GM12878 (cell line): ENCODE measurements around the gene ADGRD1. TPM values are rescaled to one million over a fixed set of nuclear protein-coding genes. Genes with fewer than 3 reads are reported as not detected.

Experiments used
- ATAC-seq: fragments of 200-7000 bp; cut with Tn5 transposase; 3 replicates; pipeline ENCODE4 v1.9.1; 2020; ENCODE audit warnings: mild to moderate bottlenecking, moderate library complexity
- BruUV-seq: library from RNA; stranded (reverse); fragments of 400-500 nt; replicated peaks from 2 replicates; lab custom pipeline; 2021; lab: Mats Ljungman, UMichigan
- CTCF ChIA-PET: fragments of 300-600 bp; sonication (Branson Sonifier 250); formaldehyde crosslinking; extraction: SDS; loops from one replicate; lab custom pipeline; 2021; ENCODE audit warnings: inconsistent platforms; lab: Yijun Ruan, JAX
- POLR2A ChIA-PET: fragments of 350-600 bp; formaldehyde crosslinking; extraction: SDS; loops from one replicate; lab custom pipeline; 2021; ENCODE audit warnings: inconsistent platforms; lab: Charles Lee
- RAD21 ChIA-PET: fragments of 300-600 bp; sonication (Branson Sonifier 250); formaldehyde crosslinking; loops from one replicate; lab custom pipeline; 2023; ENCODE audit warnings: antibody characterized with exemption; ENCODE audit not compliant: unreplicated experiment; lab: Charles Lee
- SMC1A ChIA-PET: fragments of 300-600 bp; sonication (Branson Sonifier 250); formaldehyde crosslinking; loops from one replicate; lab custom pipeline; 2023; ENCODE audit not compliant: unreplicated experiment, uncharacterized antibody; lab: Charles Lee
- DNase-seq: peaks from one replicate; pipeline ENCODE4 v3.0.0-alpha.2; 2011; ENCODE audit warnings: low read depth, low spot score
- FAIRE-seq: peaks from 3 replicates; lab custom pipeline; 2011; peaks lifted over from hg19 to GRCh38; lab: Jason Lieb, UNC
- H2AFZ ChIP-seq: 2 replicates; pipeline ENCODE4 v1.6.0; 2011; ENCODE audit warnings: low read depth, low read length, control low read depth; ENCODE audit not compliant: control insufficient read depth
- H3K27ac ChIP-seq: 2 replicates; pipeline ENCODE4 v1.5.1; 2011; ENCODE audit warnings: control low read depth; ENCODE audit not compliant: control insufficient read depth, insufficient read depth
- H3K27me3 ChIP-seq, 2 experiments: replicated peaks in 1 of 2; 2 replicates each; pipeline versions ENCODE4 v1.6.0 to v1.6.1; 2011; ENCODE audit warnings: low read length in 1 of 2; ENCODE audit not compliant: control insufficient read depth in 2 of 2, insufficient read depth in 2 of 2
- H3K36me3 ChIP-seq, 2 experiments: 2 replicates each; pipeline ENCODE4 v1.5.1; 2011; ENCODE audit warnings: low read length in 1 of 2; ENCODE audit not compliant: control insufficient read depth in 2 of 2, insufficient read depth in 2 of 2
- H3K4me1 ChIP-seq: 2 replicates; pipeline ENCODE4 v1.6.1; 2011; ENCODE audit warnings: mild to moderate bottlenecking, low read length, moderate library complexity, mixed read lengths; ENCODE audit not compliant: control insufficient read depth, insufficient read depth
- H3K4me2 ChIP-seq: 2 replicates; pipeline ENCODE4 v1.6.0; 2011; ENCODE audit warnings: control low read depth; ENCODE audit not compliant: control insufficient read depth, insufficient read depth
- H3K4me3 ChIP-seq: fragments of 200-600 bp; sonication (generic); 2 replicates; pipeline ENCODE4 v1.5.1; 2016
- H3K79me2 ChIP-seq: 2 replicates; pipeline ENCODE4 v1.6.0; 2011; ENCODE audit warnings: low read length; ENCODE audit not compliant: control insufficient read depth, insufficient read depth
- H3K9ac ChIP-seq: 2 replicates; pipeline ENCODE4 v1.8.0; 2011; ENCODE audit warnings: low read length, control low read depth, mixed read lengths; ENCODE audit not compliant: control insufficient read depth, insufficient read depth
- H3K9me3 ChIP-seq: replicated peaks from 3 replicates; pipeline ENCODE4 v1.5.1; 2011; ENCODE audit warnings: mild to moderate bottlenecking, low read length; ENCODE audit not compliant: control insufficient read depth, insufficient read depth
- H4K20me1 ChIP-seq: 2 replicates; pipeline ENCODE4 v1.6.0; 2011; ENCODE audit not compliant: control insufficient read depth, insufficient read depth
- CBFB ChIP-seq: IDR thresholded peaks from 2 replicates; pipeline ENCODE4 v1.6.1; 2016; ENCODE audit warnings: antibody characterized with exemption, low read depth
- HDGF ChIP-seq: fragments of 450-650 bp; IDR thresholded peaks from 2 replicates; pipeline ENCODE4 v1.6.1; 2016; ENCODE audit warnings: antibody characterized with exemption
- ZBTB40 ChIP-seq: fragments of 450-650 bp; IDR thresholded peaks from 2 replicates; pipeline ENCODE4 v1.6.1; 2016; ENCODE audit warnings: mild to moderate bottlenecking, moderate library complexity, borderline replicate concordance
- ZZZ3 ChIP-seq: IDR thresholded peaks from 2 replicates; pipeline ENCODE4 v1.6.1; 2011; ENCODE audit warnings: low read depth; ENCODE audit not compliant: control insufficient read depth, insufficient read length
- WGBS: methylation state at CpG from one replicate; pipeline ENCODE4 v1.1.6; 2016; ENCODE audit warnings: low lambda C conversion rate; ENCODE audit not compliant: insufficient replicate concordance, insufficient coverage; ENCODE audit errors: missing lambda C conversion rate; 5-methylcytosine and 5-hydroxymethylcytosine counted together
- in situ Hi-C: fragments of 300-500 bp; cut with MboI; formaldehyde crosslinking; loops from 9 replicates; pipeline ENCODE4 v1.14.3; 2018; ENCODE audit warnings: mixed read lengths
- intact Hi-C: fragments of 100-400 bp; cut with micrococcal nuclease; formaldehyde crosslinking; loops from one replicate; pipeline ENCODE4 v1.14.2; 2022; ENCODE audit not compliant: unreplicated experiment
- polyA plus RNA-seq, 11 experiments: library from polyadenylated mRNA; depleted of rRNA in 4 of 11; unstranded in 6 of 11; stranded (reverse) in 5 of 11; fragments of >200 nt; fragmentation: Nextera tagmentation in 4 of 11; fragmentation: Illumina TruSeq in 1 of 11; extraction: Ambion mirVana in 4 of 11; extraction: Trizol in 1 of 11; gene quantifications; 1 replicate in 1 of 11; 2 replicates in 10 of 11; pipeline versions ENCODE4 v1.2.1 to v1.2.3, GENCODE V29; 2011 to 2016; ENCODE audit warnings: inconsistent platforms in 2 of 11, missing spikeins in 2 of 11, low read depth in 1 of 11
- total RNA-seq, 4 experiments: library from RNA; depleted of rRNA in 3 of 4; stranded (reverse); fragments of >200 nt in 3 of 4; fragmentation: Illumina TruSeq in 1 of 4; extraction: Trizol in 1 of 4; gene quantifications; 2 replicates each; pipeline versions ENCODE4 v1.2.1 to v1.2.3, GENCODE V29; 2013 to 2021
- TF ChIP-seq, protein P1 (sequence below): IDR thresholded peaks from 2 replicates; pipeline ENCODE4 v1.6.1; 2011; ENCODE audit warnings: mild to moderate bottlenecking, low read depth, low read length, moderate library complexity; ENCODE audit not compliant: insufficient replicate concordance
- TF ChIP-seq, protein P2 (sequence below): IDR thresholded peaks from 2 replicates; pipeline ENCODE4 v1.6.1; 2012; ENCODE audit warnings: mild to moderate bottlenecking, low read depth, low read length
- TF ChIP-seq, protein P3 (sequence below): IDR thresholded peaks from 2 replicates; pipeline ENCODE4 v1.6.1; 2011; ENCODE audit warnings: borderline replicate concordance, low read depth, mild to moderate bottlenecking, moderate library complexity, mixed read lengths, low read length; ENCODE audit not compliant: insufficient read depth; ENCODE audit errors: extremely low read length

ADGRD1 gene
- total and polyA plus RNA-seq, 10 of the 15 experiments (the other 5 are each of a cell fraction or from before 2014, with no cell fraction given), result 0.15 to 12.7 (median 1.2) TPM

- TF ChIP-seq, protein P1, sequence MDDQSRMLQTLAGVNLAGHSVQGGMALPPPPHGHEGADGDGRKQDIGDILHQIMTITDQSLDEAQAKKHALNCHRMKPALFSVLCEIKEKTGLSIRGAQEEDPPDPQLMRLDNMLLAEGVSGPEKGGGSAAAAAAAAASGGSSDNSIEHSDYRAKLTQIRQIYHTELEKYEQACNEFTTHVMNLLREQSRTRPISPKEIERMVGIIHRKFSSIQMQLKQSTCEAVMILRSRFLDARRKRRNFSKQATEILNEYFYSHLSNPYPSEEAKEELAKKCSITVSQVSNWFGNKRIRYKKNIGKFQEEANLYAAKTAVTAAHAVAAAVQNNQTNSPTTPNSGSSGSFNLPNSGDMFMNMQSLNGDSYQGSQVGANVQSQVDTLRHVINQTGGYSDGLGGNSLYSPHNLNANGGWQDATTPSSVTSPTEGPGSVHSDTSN, result no peak
Observed at GRCh38 chr12:131030472-131031328, 77.0 kb downstream of the ADGRD1 start (continued).

GRCh38 chr12:131032082-131032750, 78.5 kb downstream of the ADGRD1 start:
- Histone ChIP-seq H3K9ac (no peak overlapping the region), H3K4me3 (no peak overlapping the region), H3K27ac (no peak overlapping the region), H2AFZ (no peak overlapping the region), H3K9me3 (no peaks in the 10 kb centered on the region), H3K27me3 (no peaks in the 10 kb centered on the region), H3K36me3 (no peaks in the 10 kb centered on the region), H3K4me2 (no peak overlapping the region), H3K4me1 (no peaks in the 10 kb centered on the region), H4K20me1 (no peaks in the 10 kb centered on the region), H3K79me2 (no peaks in the 10 kb centered on the region)
- in situ Hi-C loops (no loop called here), intact Hi-C loops (no loop called here)
- FAIRE-seq (no peak), DNase-seq (no peak), ATAC-seq (no peak)
- POLR2A ChIA-PET, result no interaction called here
- no TSS peak for BruUV-seq
- CTCF ChIA-PET, result no interaction called here
- RAD21 ChIA-PET, result no interaction called here
- 76% methylated on average over 28 of the region's 28 CpGs for WGBS
- SMC1A ChIA-PET, result no interaction called here
- TF ChIP-seq, protein P2, sequence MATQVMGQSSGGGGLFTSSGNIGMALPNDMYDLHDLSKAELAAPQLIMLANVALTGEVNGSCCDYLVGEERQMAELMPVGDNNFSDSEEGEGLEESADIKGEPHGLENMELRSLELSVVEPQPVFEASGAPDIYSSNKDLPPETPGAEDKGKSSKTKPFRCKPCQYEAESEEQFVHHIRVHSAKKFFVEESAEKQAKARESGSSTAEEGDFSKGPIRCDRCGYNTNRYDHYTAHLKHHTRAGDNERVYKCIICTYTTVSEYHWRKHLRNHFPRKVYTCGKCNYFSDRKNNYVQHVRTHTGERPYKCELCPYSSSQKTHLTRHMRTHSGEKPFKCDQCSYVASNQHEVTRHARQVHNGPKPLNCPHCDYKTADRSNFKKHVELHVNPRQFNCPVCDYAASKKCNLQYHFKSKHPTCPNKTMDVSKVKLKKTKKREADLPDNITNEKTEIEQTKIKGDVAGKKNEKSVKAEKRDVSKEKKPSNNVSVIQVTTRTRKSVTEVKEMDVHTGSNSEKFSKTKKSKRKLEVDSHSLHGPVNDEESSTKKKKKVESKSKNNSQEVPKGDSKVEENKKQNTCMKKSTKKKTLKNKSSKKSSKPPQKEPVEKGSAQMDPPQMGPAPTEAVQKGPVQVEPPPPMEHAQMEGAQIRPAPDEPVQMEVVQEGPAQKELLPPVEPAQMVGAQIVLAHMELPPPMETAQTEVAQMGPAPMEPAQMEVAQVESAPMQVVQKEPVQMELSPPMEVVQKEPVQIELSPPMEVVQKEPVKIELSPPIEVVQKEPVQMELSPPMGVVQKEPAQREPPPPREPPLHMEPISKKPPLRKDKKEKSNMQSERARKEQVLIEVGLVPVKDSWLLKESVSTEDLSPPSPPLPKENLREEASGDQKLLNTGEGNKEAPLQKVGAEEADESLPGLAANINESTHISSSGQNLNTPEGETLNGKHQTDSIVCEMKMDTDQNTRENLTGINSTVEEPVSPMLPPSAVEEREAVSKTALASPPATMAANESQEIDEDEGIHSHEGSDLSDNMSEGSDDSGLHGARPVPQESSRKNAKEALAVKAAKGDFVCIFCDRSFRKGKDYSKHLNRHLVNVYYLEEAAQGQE, result no peak
- TF ChIP-seq, protein P3, sequence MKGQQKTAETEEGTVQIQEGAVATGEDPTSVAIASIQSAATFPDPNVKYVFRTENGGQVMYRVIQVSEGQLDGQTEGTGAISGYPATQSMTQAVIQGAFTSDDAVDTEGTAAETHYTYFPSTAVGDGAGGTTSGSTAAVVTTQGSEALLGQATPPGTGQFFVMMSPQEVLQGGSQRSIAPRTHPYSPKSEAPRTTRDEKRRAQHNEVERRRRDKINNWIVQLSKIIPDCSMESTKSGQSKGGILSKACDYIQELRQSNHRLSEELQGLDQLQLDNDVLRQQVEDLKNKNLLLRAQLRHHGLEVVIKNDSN, result no peak
- TF ChIP-seq ZBTB40 (no peak), CBFB (no peak), ZZZ3 (no peak), HDGF (no peak)
